GM19239 (cell line): ENCODE measurements around the gene APOL3.
"Not testable (repeated sequence)": the region's sequence is repeated elsewhere in the genome, so short reads cannot be mapped to it uniquely, and the experiment has no call there.

Experiments used
- DNase-seq: peaks from one replicate; pipeline ENCODE4 v3.0.0; 2011; ENCODE audit warnings: low spot score; ENCODE audit not compliant: insufficient read length
- FAIRE-seq: peaks from 2 replicates; lab custom pipeline; 2011; peaks lifted over from hg19 to GRCh38; lab: Jason Lieb, UNC

The APOL3 gene

GRCh38 chr22:36163497-36163896, 2.9 kb upstream of the APOL3 start:
- DNase-seq (no peak), FAIRE-seq (no peak)

GRCh38 chr22:36162127-36163034, 1.8 kb upstream of the APOL3 start:
- FAIRE-seq (peak; percentile 98), DNase-seq (no peak)

GRCh38 chr22:36161793-36162126, 1.2 kb upstream of the APOL3 start:
- peak; percentile 90 for FAIRE-seq
- not testable (repeated sequence) for DNase-seq

- no peak for DNase-seq
- peak; percentile 69 for FAIRE-seq
These were observed 3.8 kb downstream of the APOL3 start for GRCh38 chr22:36156515-36157419.

GRCh38 chr22:36156119-36156514, 4.4 kb downstream of the APOL3 start:
- DNase-seq (no peak), FAIRE-seq (no peak)

GRCh38 chr22:36155702-36156101, 4.9 kb downstream of the APOL3 start:
- no peak for DNase-seq
- no peak for FAIRE-seq

GRCh38 chr22:36154423-36154945, 6.1 kb downstream of the APOL3 start:
- DNase-seq = no peak
- FAIRE-seq = no peak

GRCh38 chr22:36153501-36154422, 6.8 kb downstream of the APOL3 start:
- no peak for FAIRE-seq
- no peak for DNase-seq

- not testable (repeated sequence) for DNase-seq, FAIRE-seq
These were observed 7.7 kb downstream of the APOL3 start for GRCh38 chr22:36152821-36153220.

GRCh38 chr22:36152088-36152487, 8.5 kb downstream of the APOL3 start:
- DNase-seq (no peak), FAIRE-seq (no peak)

GRCh38 chr22:36151006-36151595, 9.5 kb downstream of the APOL3 start:
- DNase-seq = no peak
- no peak for FAIRE-seq

- no peak for FAIRE-seq
These were observed 11.1 kb downstream of the APOL3 start for GRCh38 chr22:36149441-36149840.

GRCh38 chr22:36148411-36148810, 12.1 kb downstream of the APOL3 start:
- FAIRE-seq (no peak), DNase-seq (no peak)

More at GRCh38 chr22:36149441-36149840, 11.1 kb downstream of the APOL3 start:
- DNase-seq = no peak

GRCh38 chr22:36147196-36147791, 13.3 kb downstream of the APOL3 start:
- no peak for DNase-seq
- no peak for FAIRE-seq

- DNase-seq (no peak), FAIRE-seq (no peak)
These were observed 14.7 kb downstream of the APOL3 start for GRCh38 chr22:36145881-36146280.

- peak; percentile 91 for FAIRE-seq
- no peak for DNase-seq
These were observed 15.5 kb downstream of the APOL3 start for GRCh38 chr22:36144886-36145541.

GRCh38 chr22:36143956-36144355, 16.6 kb downstream of the APOL3 start:
- DNase-seq = no peak
- FAIRE-seq = no peak

- DNase-seq (no peak), FAIRE-seq (no peak)
These were observed 17.3 kb downstream of the APOL3 start for GRCh38 chr22:36143066-36143815.
